AG09319 (cell line): ENCODE measurements around the gene NEU2.

ENCODE experiments used
- DNase-seq: peaks from one replicate; pipeline ENCODE4 v3.0.0-alpha.2; 2010; ENCODE audit warnings: low read depth; ENCODE audit errors: extremely low read depth
- CTCF ChIP-seq: IDR thresholded peaks from 2 replicates; pipeline ENCODE4 v1.5.1; 2011; ENCODE audit warnings: low read depth, mild to moderate bottlenecking, inconsistent platforms, low read length, moderate library complexity

NEU2 gene

GRCh38 chr2:233003658-233004555, 28.6 kb upstream of the NEU2 start:
- TF ChIP-seq CTCF = no peak
- DNase-seq = no peak

- TF ChIP-seq CTCF = no peak
- DNase-seq = no peak
These were observed 27.4 kb upstream of the NEU2 start for GRCh38 chr2:233005096-233005495.

- TF ChIP-seq CTCF = no peak
These were observed 25.8 kb upstream of the NEU2 start for GRCh38 chr2:233006648-233007047.

GRCh38 chr2:233007270-233007669, 25.2 kb upstream of the NEU2 start:
- no peak for DNase-seq
- no peak for TF ChIP-seq CTCF

More at GRCh38 chr2:233006648-233007047, 25.8 kb upstream of the NEU2 start:
- DNase-seq = no peak

GRCh38 chr2:233007739-233008138, 24.7 kb upstream of the NEU2 start:
- no peak for TF ChIP-seq CTCF
- DNase-seq = no peak

- no peak for TF ChIP-seq CTCF
- DNase-seq = no peak
These were observed 22.8 kb upstream of the NEU2 start for GRCh38 chr2:233009661-233010060.

GRCh38 chr2:233010569-233011267, 21.8 kb upstream of the NEU2 start:
- TF ChIP-seq CTCF = no peak
- no peak for DNase-seq
